Stomach (tissue), 9 donors: Measurements from ENCODE around the gene HAVCR2. TPM values are rescaled to one million over a fixed set of nuclear protein-coding genes. Genes with fewer than 3 reads are reported as not detected.

Experiments
- DNase-seq, 2 donors: peaks; one replicate each; pipeline versions ENCODE4 v3.0.0 to v3.0.0-alpha.2; 2013 to 2019
- H3K27ac ChIP-seq, 5 donors: fragments of 200-600 bp in 4 of 5; sonication (generic) in 4 of 5; one replicate each; pipeline ENCODE4 v1.5.1; 2013 to 2019; ENCODE audit warnings: mild to moderate bottlenecking in 1 of 5, moderate library complexity in 1 of 5
- H3K27me3 ChIP-seq, 3 donors: fragments of 200-600 bp; sonication (generic); one replicate each; pipeline ENCODE4 v1.5.1; 2017 to 2019; ENCODE audit warnings: mixed run types in 1 of 3
- H3K36me3 ChIP-seq, 4 donors: fragments of 200-600 bp; sonication (generic); 1 replicate in 3 of 4; 2 replicates in 1 of 4; pipeline ENCODE4 v1.5.1; 2016 to 2019
- H3K4me1 ChIP-seq, 4 donors: fragments of 200-600 bp; sonication (generic); one replicate each; pipeline ENCODE4 v1.5.1; 2016 to 2019
- H3K4me3 ChIP-seq, 4 donors: fragments of 200-600 bp; sonication (generic) in 3 of 4; one replicate each; pipeline ENCODE4 v1.5.1; 2016 to 2019; ENCODE audit warnings: mild to moderate bottlenecking in 1 of 4
- H3K9me3 ChIP-seq, 4 donors: fragments of 200-600 bp; sonication (generic); one replicate each; pipeline ENCODE4 v1.5.1; 2016 to 2019
- CTCF ChIP-seq, 7 experiments: fragments of 450-650 bp in 4 of 7; fragments of 200-600 bp in 3 of 7; sonication (generic) in 3 of 7; IDR thresholded peaks; one replicate each; pipeline ENCODE4 v1.5.1; 2016 to 2019; ENCODE audit warnings: antibody characterized with exemption in 7 of 7, control low read depth in 2 of 7, mild to moderate bottlenecking in 1 of 7
- EP300 ChIP-seq: sonication (generic); formaldehyde crosslinking; IDR thresholded peaks from one replicate; pipeline ENCODE4 v1.6.1; 2017; ENCODE audit warnings: antibody characterized with exemption
- POLR2A ChIP-seq, 4 donors: fragments of 450-650 bp; IDR thresholded peaks; one replicate each; pipeline ENCODE4 v1.6.1; 2016; ENCODE audit warnings: antibody characterized with exemption in 4 of 4, control low read depth in 2 of 4, mild to moderate bottlenecking in 1 of 4, moderate library complexity in 1 of 4
- POLR2AphosphoS5 ChIP-seq, 3 donors: sonication (generic); formaldehyde crosslinking; IDR thresholded peaks; one replicate each; pipeline ENCODE4 v1.6.1; 2016; ENCODE audit warnings: antibody characterized with exemption in 3 of 3
- WGBS, 5 donors: extraction: QIAGEN DNeasy Blood & Tissue Kit in 3 of 5; methylation state at CpG; one replicate each; pipeline versions ENCODE4 v1.1.5 to v1.1.7; 2013 to 2018; 5-methylcytosine and 5-hydroxymethylcytosine counted together
- intact Hi-C: fragments of 100-400 bp; cut with DNase I; formaldehyde crosslinking; loops from one replicate; pipeline ENCODE4 v1.15.1; 2023; ENCODE audit warnings: low total_unique reads
- polyA plus RNA-seq, 3 donors: library from polyadenylated mRNA; stranded (reverse); fragments of 200-250 nt; gene quantifications; one replicate each; pipeline ENCODE4 v1.2.3, GENCODE V29; 2013
- total RNA-seq, 5 donors: library from RNA; depleted of rRNA; stranded (reverse); fragments of >200 nt; gene quantifications; one replicate each; pipeline versions ENCODE4 v1.1.0 to v1.2.3, GENCODE V29; 2014 to 2016
- donor health status: healthy with polysubstance abuse.
- donor health status: Bipolar disorder and iron deficiency.
- donor health status: healthy.

Gene HAVCR2
- total and polyA plus RNA-seq, 8 donors: 1.2 to 9.9 (median 3.2) TPM; not detected in 2

- H3K4me3 ChIP-seq: no peak overlapping the region
- intact Hi-C loops: no loop called here
- no peaks in the 10 kb centered on the region for H3K9me3 ChIP-seq
- TF ChIP-seq CTCF (IDR thresholded peaks at IDR 0.05) (no peak), POLR2AphosphoS5 (IDR thresholded peaks at IDR 0.05) (no peak), POLR2A (IDR thresholded peaks at IDR 0.05) (no peak), EP300 (no peak)
- no peaks in the 10 kb centered on the region for H3K27me3 ChIP-seq
- H3K36me3 ChIP-seq: no peaks in the 10 kb centered on the region
- H3K4me1 ChIP-seq: no peaks in the 10 kb centered on the region
- DNase-seq: no peak
- no peak overlapping the region for H3K27ac ChIP-seq
- WGBS, 5 donors: 62 to 81% (median 66%) methylated on average over 2 of the region's 2 CpGs
Observed at GRCh38 chr5:157080286-157080685, 28.6 kb downstream of the HAVCR2 start.

DNA sequence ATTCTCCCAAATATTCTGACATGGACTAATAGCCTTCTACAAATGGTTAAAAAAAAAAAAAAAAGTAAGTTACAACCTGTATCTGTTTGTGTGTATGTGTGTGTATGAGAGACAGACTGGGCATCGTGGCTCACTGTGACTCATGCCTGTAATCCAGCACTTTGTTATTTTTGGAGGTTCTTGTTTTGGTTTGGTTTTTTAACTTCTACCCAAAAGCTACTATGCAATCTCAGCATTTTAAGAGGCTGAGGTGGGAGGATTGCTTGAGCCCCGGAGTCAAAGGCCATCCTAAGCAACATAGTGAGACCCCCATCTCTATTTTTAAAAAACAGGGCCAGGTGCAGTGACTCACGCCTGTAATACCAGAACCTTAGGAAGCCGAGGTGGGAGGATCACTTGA, 32.3 kb downstream of the HAVCR2 start:
- H3K36me3 ChIP-seq: no peaks in the 10 kb centered on the region
- H3K9me3 ChIP-seq: no peaks in the 10 kb centered on the region
- DNase-seq: no peak
- intact Hi-C loops: no loop called here
- no peak for TF ChIP-seq POLR2AphosphoS5 (IDR thresholded peaks at IDR 0.05)
- no peak for TF ChIP-seq POLR2A (IDR thresholded peaks at IDR 0.05)
- TF ChIP-seq EP300: no peak
- no peak for TF ChIP-seq CTCF (IDR thresholded peaks at IDR 0.05)
- 49 to 62% (median 62%) methylated on average over 4 of the region's 4 CpGs for WGBS, 5 donors
- no peak overlapping the region for H3K4me3 ChIP-seq
- H3K27ac ChIP-seq: no peak overlapping the region
- H3K27me3 ChIP-seq: no peaks in the 10 kb centered on the region
- H3K4me1 ChIP-seq: no peaks in the 10 kb centered on the region

DNA sequence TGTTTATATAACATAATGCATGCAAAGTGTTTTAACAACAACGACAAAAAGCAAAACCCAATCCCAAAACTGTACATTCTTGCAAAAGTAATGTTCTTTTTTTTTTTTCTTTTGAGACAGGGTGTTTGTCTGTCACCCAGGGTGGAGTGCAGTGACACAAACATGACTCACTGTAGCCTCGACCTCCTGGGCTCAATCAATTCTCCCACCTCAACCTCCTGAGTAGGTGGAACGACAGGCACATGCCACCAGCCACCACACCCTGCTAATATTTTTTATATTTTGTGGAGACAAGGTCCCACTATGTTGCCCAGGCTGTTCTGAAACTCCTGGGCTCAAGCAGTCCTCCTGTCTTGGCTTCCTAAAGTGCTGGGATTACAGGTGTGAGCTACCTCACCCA, 36.3 kb downstream of the HAVCR2 start:
- TF ChIP-seq POLR2A (IDR thresholded peaks at IDR 0.05) (no peak), POLR2AphosphoS5 (IDR thresholded peaks at IDR 0.05) (no peak), CTCF (IDR thresholded peaks at IDR 0.05) (no peak), EP300 (no peak)
- H3K4me1 ChIP-seq: no peaks in the 10 kb centered on the region
- H3K27me3 ChIP-seq: no peaks in the 10 kb centered on the region
- no peak overlapping the region for H3K4me3 ChIP-seq
- 33 to 44% (median 40%) methylated on average over 3 of the region's 3 CpGs for WGBS, 5 donors
- H3K27ac ChIP-seq: no peak overlapping the region
- intact Hi-C loops: no loop called here
- DNase-seq: peak in 1 of 2 donors; percentile 61
- H3K9me3 ChIP-seq: no peaks in the 10 kb centered on the region
- H3K36me3 ChIP-seq: no peaks in the 10 kb centered on the region

DNA sequence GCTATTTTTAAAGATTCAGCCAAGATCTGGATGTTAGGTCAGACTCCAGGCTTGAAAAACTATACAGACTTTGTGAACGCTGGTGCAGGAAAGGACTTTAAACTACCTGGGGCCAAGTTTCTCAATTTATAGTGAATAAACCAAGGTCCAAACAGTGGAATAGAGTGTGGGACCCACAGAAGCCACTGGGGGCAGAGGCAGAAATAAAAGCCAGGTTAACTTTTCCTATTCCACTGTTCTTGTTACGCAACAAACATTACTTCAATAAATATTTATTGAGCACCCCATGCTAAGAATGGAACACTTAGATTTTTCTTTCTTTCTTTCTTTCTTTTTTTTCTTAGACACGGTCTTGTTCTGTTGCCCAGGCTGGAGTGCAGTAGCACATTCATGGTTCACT, 38.9 kb downstream of the HAVCR2 start:
- TF ChIP-seq EP300 (no peak), CTCF (IDR thresholded peaks at IDR 0.05) (no peak), POLR2A (IDR thresholded peaks at IDR 0.05) (no peak), POLR2AphosphoS5 (IDR thresholded peaks at IDR 0.05) (no peak)
- Histone ChIP-seq H3K27me3 (no peaks in the 10 kb centered on the region), H3K27ac (no peak overlapping the region), H3K4me3 (no peak overlapping the region), H3K36me3 (no peaks in the 10 kb centered on the region), H3K9me3 (no peaks in the 10 kb centered on the region), H3K4me1 (no peaks in the 10 kb centered on the region)
- 68 to 82% (median 77%) methylated on average over 3 of the region's 3 CpGs for WGBS, 5 donors
- no peak for DNase-seq
- intact Hi-C loops: no loop called here
